SK-N-SH treated with all-trans-retinoic acid at 6 μM for 48 hours (cell line): ENCODE results near the gene SLC9B1.
"Not testable (repeated sequence)": the region's sequence is repeated elsewhere in the genome, so short reads cannot be mapped to it uniquely, and the experiment has no call there.

Experiments
- ATAC-seq: fragments of 200-7000 bp; cut with Tn5 transposase; 3 replicates; pipeline ENCODE4 v1.9.1; 2020; ENCODE audit warnings: mild to moderate bottlenecking, moderate library complexity
- CREB5 ChIP-seq: fragments of 250-450 bp; sonication (Bioruptor Pico); IDR thresholded peaks from 2 replicates; pipeline ENCODE4 v1.5.1; 2020; ENCODE audit warnings: low read depth, mild to moderate bottlenecking, moderate library complexity
- CSDC2 ChIP-seq: fragments of 250-450 bp; sonication (Bioruptor Pico); IDR thresholded peaks from 2 replicates; pipeline ENCODE4 v1.5.0; 2020; ENCODE audit warnings: mild to moderate bottlenecking, moderate library complexity
- CSRNP3 ChIP-seq: fragments of 250-450 bp; sonication (Bioruptor Pico); IDR thresholded peaks from 2 replicates; pipeline ENCODE4 v1.5.1; 2021; ENCODE audit warnings: mild to moderate bottlenecking, moderate library complexity
- ESRRG ChIP-seq: fragments of 250-450 bp; sonication (Bioruptor Pico); IDR thresholded peaks from 2 replicates; pipeline ENCODE4 v1.6.1; 2021; ENCODE audit warnings: mild to moderate bottlenecking
- GLIS3 ChIP-seq: fragments of 250-450 bp; sonication (Bioruptor Pico); IDR thresholded peaks from 2 replicates; pipeline ENCODE4 v1.5.0; 2020; ENCODE audit warnings: mild to moderate bottlenecking, moderate library complexity
- ISL1 ChIP-seq: fragments of 250-450 bp; sonication (Bioruptor Pico); IDR thresholded peaks from 2 replicates; pipeline ENCODE4 v2.1.2; 2022; ENCODE audit warnings: mild to moderate bottlenecking, moderate library complexity
- OSR1 ChIP-seq: fragments of 250-450 bp; sonication (Bioruptor Pico); IDR thresholded peaks from 2 replicates; pipeline ENCODE4 v1.8.0; 2022; ENCODE audit warnings: moderate library complexity, mild to moderate bottlenecking, inconsistent platforms
- PPARA ChIP-seq: fragments of 250-450 bp; sonication (Bioruptor Pico); IDR thresholded peaks from 2 replicates; pipeline ENCODE4 v1.5.0; 2020; ENCODE audit warnings: mild to moderate bottlenecking, borderline replicate concordance
- SNAI2 ChIP-seq: fragments of 250-450 bp; sonication (Bioruptor Pico); IDR thresholded peaks from 2 replicates; pipeline ENCODE4 v1.5.0; 2020; ENCODE audit warnings: mild to moderate bottlenecking, moderate library complexity
- TCF4 ChIP-seq: fragments of 250-450 bp; sonication (Bioruptor Pico); IDR thresholded peaks from 2 replicates; pipeline ENCODE4 v1.8.0; 2021; ENCODE audit warnings: mild to moderate bottlenecking, moderate library complexity, borderline replicate concordance
- TOX ChIP-seq: fragments of 250-450 bp; sonication (Bioruptor Pico); IDR thresholded peaks from 2 replicates; pipeline ENCODE4 v1.8.0; 2021; ENCODE audit warnings: mild to moderate bottlenecking, moderate library complexity, borderline replicate concordance
- ZFP30 ChIP-seq: fragments of 450-650 bp; formaldehyde crosslinking; IDR thresholded peaks from 2 replicates; pipeline ENCODE4 v1.5.0; 2022; ENCODE audit warnings: mild to moderate bottlenecking, moderate library complexity
- ZNF565 ChIP-seq: fragments of 450-650 bp; formaldehyde crosslinking; conservative IDR thresholded peaks from 2 replicates; pipeline ENCODE4 v1.5.0; 2020; ENCODE audit warnings: low read depth, mild to moderate bottlenecking, moderate library complexity
- ZNF8 ChIP-seq: fragments of 450-650 bp; formaldehyde crosslinking; IDR thresholded peaks from 2 replicates; pipeline ENCODE4 v1.5.0; 2020; ENCODE audit warnings: mild to moderate bottlenecking, moderate library complexity
- TF ChIP-seq, protein P1 (sequence below): fragments of 250-450 bp; sonication (Bioruptor Pico); IDR thresholded peaks from 2 replicates; pipeline ENCODE4 v1.8.0; 2021; ENCODE audit warnings: low read depth, mild to moderate bottlenecking, moderate library complexity, borderline replicate concordance
- TF ChIP-seq, protein P2 (sequence below): fragments of 250-450 bp; sonication (Bioruptor Pico); IDR thresholded peaks from 2 replicates; pipeline ENCODE4 v1.8.0; 2020; ENCODE audit warnings: mild to moderate bottlenecking, moderate library complexity, borderline replicate concordance

SLC9B1 gene

DNA sequence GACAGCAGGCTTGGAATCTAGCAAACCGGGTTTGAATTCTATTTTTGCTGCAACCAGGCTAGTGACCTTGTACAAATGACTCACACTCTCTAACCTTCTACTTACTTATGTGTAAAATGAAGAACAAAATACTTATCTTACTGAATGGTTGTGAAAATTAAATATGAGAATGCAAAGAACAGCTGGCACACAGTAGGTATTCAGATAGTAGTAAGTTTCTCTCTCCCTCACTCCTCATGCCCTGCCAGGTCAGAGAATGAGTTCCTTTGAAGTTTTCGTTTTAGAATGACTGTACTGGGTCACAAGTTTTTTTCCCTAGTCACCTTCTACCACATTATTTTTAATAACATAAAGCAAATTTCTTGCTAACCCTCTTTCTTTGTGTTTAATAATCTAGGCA lies 117.7 kb downstream of the SLC9B1 start:
- no peak for ATAC-seq
- TF ChIP-seq SNAI2 (CRISPR knock-in tag) (no peak), PPARA (CRISPR knock-in tag) (no peak)

GRCh38 chr4:102897610-102898009 lies 121.9 kb downstream of the SLC9B1 start:
- not testable (repeated sequence) for ATAC-seq

- ATAC-seq: not testable (repeated sequence)
Measured at GRCh38 chr4:102896547-102896946, 123.0 kb downstream of the SLC9B1 start.

DNA sequence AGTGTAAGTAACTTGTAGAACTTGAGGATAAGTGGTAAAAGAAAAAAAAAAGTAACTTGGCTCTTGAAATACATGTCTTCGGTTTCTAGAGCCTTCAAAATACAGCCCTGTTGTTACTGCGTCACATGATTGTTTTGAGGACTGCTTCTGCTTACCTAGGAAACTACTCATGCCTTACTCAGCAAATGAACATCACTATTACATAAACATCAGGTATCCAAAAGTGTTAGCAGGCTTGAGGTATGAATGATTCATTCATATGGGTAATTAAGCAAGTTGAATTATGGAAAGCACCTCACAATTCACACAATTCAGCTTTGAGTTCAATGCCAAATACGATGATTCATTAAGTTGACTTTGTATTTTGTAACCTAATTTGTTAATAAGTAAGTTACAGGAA lies 129.6 kb downstream of the SLC9B1 start:
- ATAC-seq: not testable (repeated sequence)

DNA sequence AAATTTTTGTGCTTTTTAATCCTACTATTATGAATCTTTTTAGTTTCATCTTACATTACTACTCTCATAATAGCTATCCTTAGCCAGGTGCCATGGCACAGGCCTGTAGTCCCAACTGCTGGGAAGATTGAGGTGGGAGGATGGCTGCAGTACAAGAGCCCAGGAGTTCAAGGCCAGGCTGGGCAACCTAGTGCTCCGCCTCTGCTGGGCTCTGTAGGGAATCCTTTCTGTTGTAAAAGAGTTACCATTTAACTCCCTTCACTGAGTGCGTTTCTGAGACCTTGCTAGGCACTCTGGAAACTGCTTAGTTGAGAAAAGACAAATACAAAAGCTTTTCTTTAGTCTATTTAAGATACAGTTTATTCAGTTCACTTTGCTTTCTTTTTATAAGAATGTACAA lies 130.9 kb downstream of the SLC9B1 start:
- not testable (repeated sequence) for ATAC-seq

- TF ChIP-seq ISL1 (CRISPR knock-in tag): no peak
- TF ChIP-seq ESRRG (CRISPR knock-in tag): no peak
- TF ChIP-seq ZFP30 (CRISPR knock-in tag): no peak
- TF ChIP-seq CREB5 (CRISPR knock-in tag): no peak
- TF ChIP-seq GLIS3: no peak
- TF ChIP-seq TOX: no peak
- no peak for TF ChIP-seq PPARA (CRISPR knock-in tag)
- no peak for TF ChIP-seq CSDC2 (CRISPR knock-in tag)
- TF ChIP-seq ZNF565 (CRISPR knock-in tag): no peak
- no peak for TF ChIP-seq ZNF8 (CRISPR knock-in tag)
- no peak for ATAC-seq
Measured at GRCh38 chr4:102883278-102883677, 136.2 kb downstream of the SLC9B1 start.

DNA sequence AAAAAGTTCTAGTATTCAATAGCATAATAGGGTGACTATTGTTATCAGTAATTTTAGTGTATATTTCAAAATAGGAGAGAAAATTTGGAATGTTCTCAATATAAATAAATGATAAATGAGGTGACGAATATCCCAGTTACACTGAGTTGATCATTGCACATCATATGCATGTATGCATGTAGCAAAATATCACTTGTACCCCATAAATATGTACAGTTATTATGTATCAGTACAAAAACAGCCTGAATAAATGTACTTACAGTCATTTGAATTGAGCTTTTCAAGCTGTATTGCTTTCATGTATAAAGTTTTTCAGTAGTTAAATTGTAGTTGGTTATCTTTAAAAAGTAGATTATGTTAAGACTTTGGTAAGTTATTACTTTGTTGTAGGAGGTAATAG lies 138.2 kb downstream of the SLC9B1 start:
- no peak for TF ChIP-seq TOX
- no peak for TF ChIP-seq GLIS3
- TF ChIP-seq PPARA (CRISPR knock-in tag): no peak
- no peak for TF ChIP-seq OSR1
- TF ChIP-seq, protein P1, sequence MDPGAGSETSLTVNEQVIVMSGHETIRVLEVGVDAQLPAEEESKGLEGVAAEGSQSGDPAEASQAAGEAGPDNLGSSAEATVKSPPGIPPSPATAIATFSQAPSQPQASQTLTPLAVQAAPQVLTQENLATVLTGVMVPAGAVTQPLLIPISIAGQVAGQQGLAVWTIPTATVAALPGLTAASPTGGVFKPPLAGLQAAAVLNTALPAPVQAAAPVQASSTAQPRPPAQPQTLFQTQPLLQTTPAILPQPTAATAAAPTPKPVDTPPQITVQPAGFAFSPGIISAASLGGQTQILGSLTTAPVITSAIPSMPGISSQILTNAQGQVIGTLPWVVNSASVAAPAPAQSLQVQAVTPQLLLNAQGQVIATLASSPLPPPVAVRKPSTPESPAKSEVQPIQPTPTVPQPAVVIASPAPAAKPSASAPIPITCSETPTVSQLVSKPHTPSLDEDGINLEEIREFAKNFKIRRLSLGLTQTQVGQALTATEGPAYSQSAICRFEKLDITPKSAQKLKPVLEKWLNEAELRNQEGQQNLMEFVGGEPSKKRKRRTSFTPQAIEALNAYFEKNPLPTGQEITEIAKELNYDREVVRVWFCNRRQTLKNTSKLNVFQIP (CRISPR knock-in tag): no peak
- no peak for TF ChIP-seq ESRRG (CRISPR knock-in tag)
- TF ChIP-seq, protein P2, sequence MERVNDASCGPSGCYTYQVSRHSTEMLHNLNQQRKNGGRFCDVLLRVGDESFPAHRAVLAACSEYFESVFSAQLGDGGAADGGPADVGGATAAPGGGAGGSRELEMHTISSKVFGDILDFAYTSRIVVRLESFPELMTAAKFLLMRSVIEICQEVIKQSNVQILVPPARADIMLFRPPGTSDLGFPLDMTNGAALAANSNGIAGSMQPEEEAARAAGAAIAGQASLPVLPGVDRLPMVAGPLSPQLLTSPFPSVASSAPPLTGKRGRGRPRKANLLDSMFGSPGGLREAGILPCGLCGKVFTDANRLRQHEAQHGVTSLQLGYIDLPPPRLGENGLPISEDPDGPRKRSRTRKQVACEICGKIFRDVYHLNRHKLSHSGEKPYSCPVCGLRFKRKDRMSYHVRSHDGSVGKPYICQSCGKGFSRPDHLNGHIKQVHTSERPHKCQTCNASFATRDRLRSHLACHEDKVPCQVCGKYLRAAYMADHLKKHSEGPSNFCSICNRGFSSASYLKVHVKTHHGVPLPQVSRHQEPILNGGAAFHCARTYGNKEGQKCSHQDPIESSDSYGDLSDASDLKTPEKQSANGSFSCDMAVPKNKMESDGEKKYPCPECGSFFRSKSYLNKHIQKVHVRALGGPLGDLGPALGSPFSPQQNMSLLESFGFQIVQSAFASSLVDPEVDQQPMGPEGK (CRISPR knock-in tag): no peak
- TF ChIP-seq ZNF8 (CRISPR knock-in tag): no peak
- ATAC-seq: no peak

DNA sequence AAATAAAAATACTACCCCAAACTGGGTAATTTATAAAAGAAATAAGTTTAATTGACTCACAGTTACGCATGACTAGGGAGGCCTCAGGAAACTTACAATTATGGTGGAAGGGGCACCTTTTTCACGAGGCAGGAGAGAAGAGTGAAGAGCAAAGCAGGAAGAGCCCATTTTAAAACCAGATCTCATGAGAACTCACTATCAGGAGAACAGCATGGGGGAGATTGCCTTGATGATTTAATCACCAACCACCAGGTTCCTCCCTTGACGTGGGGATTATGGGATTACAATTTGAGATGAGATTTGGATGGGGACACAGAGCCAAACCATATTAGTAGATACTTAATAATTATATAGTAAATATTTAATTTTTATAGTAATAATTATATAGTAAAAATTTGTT lies 140.6 kb downstream of the SLC9B1 start:
- ATAC-seq: no peak
- TF ChIP-seq ZNF8 (CRISPR knock-in tag) (no peak), PPARA (CRISPR knock-in tag) (no peak), CSDC2 (CRISPR knock-in tag) (no peak), CSRNP3 (CRISPR knock-in tag) (no peak), TCF4 (CRISPR knock-in tag) (no peak), TOX (no peak), OSR1 (no peak)
- TF ChIP-seq, protein P1 (CRISPR knock-in tag): no peak

DNA sequence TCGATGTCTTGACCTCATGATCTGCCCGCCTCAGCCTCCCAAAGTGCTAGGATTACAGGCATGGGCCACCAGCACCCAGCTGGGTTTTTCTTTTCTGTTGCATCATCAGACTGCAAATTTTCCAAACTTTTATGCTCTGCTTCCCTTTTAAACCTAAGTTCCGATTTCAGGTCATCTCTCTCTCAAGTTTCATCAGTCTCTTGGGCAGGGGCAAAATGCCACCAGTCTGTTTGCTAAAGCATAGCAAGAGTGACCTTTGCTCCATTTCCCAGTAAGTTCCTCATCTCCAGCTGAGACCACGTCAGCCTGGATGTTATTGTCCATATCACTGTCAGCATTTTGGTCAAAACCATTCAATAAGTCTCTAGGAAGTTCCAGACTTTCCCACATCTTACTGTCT lies 141.2 kb downstream of the SLC9B1 start:
- not testable (repeated sequence) for ATAC-seq

- ATAC-seq: not testable (repeated sequence)
Measured at GRCh38 chr4:102877477-102878106, 141.9 kb downstream of the SLC9B1 start.
